Astrocyte of the spinal cord (primary cell): ENCODE results near the gene CD248.

Experiments used
- DNase-seq: peaks from one replicate; pipeline ENCODE4 v3.0.0; 2011; ENCODE audit warnings: low read depth, low spot score
- H3K4me3 ChIP-seq: 2 replicates; pipeline ENCODE4 v1.5.1; 2011; ENCODE audit warnings: low read depth, mild to moderate bottlenecking, low read length, moderate library complexity
- CTCF ChIP-seq: IDR thresholded peaks from 2 replicates; pipeline ENCODE4 v1.5.1; 2012; ENCODE audit warnings: low read depth, mild to moderate bottlenecking, low read length, inconsistent platforms
- in situ Hi-C: cut with HindIII; loops from 2 replicates; pipeline ENCODE4 v1.10.0; 2017; ENCODE audit warnings: low sequenced_read_pairs

Gene CD248

GRCh38 chr11:66327171-66328030, 10.6 kb upstream of the CD248 start:
- TF ChIP-seq CTCF: no peak
- no peak overlapping the region for H3K4me3 ChIP-seq
- DNase-seq: peak; percentile 71
- in situ Hi-C loops: no loop called here

- in situ Hi-C loops: no loop called here
- TF ChIP-seq CTCF: no peak
- peak; percentile 37 for DNase-seq
- H3K4me3 ChIP-seq: no peak overlapping the region
These were observed 9.6 kb upstream of the CD248 start for GRCh38 chr11:66326261-66327111.

- in situ Hi-C loops: no loop called here
- TF ChIP-seq CTCF: no peak
- DNase-seq: no peak
- no peak overlapping the region for H3K4me3 ChIP-seq
These were observed 8.4 kb upstream of the CD248 start for GRCh38 chr11:66325263-66325671.

- peak; percentile 40 for DNase-seq
- TF ChIP-seq CTCF: no peak
- in situ Hi-C loops: no loop called here
- H3K4me3 ChIP-seq: no peak overlapping the region
These were observed 7.8 kb upstream of the CD248 start for GRCh38 chr11:66324664-66325063.

- DNase-seq: no peak
- in situ Hi-C loops: no loop called here
- no peak overlapping the region for H3K4me3 ChIP-seq
- TF ChIP-seq CTCF: no peak
These were observed 6.8 kb upstream of the CD248 start for GRCh38 chr11:66323684-66324083.

- no peak for DNase-seq
- H3K4me3 ChIP-seq: no peak overlapping the region
- in situ Hi-C loops: no loop called here
- TF ChIP-seq CTCF: no peak
These were observed 6.0 kb upstream of the CD248 start for GRCh38 chr11:66322732-66323427.
